Measurements from ENCODE around the gene ASTN2.
A peak's percentile ranks its signal among the peaks of the same experiment; 100 is the strongest.

ASTN2 gene

GRCh38 chr9:116687754-116688135, 727.1 kb downstream of the ASTN2 start:
- no peak for DNase-seq

DNA sequence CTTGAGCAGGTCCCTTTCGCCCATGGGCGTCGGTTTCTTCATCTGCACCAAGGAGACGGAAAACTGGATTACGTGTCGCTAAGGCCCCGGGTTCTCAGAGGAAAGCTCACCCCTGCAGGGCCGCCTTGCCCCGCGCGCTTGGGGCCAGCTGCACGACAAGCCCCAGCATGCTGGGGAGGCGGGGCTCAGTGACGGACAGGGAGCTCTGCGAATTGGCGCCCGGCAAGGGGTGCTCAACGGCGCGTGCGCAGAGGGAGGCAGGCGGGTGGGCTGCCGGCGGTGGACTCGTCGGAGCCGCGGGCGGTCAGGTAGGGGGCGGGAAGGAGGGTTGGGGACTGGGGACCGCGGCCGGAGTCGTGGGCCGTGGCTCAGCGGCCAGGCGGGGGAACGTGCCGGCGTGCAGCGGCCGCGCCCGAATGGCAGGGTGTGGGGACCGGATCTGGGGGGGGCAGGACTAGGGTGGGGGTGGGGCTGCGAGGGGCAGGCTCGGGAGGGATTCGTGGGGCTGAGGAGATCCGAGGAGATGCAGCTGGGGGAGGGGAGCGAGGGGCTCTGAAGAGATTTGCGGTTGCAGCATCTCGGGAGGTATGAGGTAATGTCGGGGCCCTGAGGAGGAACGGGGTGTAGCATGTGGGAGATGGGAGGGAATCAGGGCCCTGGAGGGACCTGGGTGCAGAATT, 727.6 kb downstream of the ASTN2 start, which contains the start of gene TRIM32:
Gene TRIM32, plus strand, starts transcription at position 232 of the 680 bp plus-strand sequence. CDS start 10,438 bp downstream, outside the sequence.
- DNase-seq: peak; percentile 79

GRCh38 chr9:116686693-116687073, 728.2 kb downstream of the ASTN2 start:
- peak; percentile 53 for DNase-seq

DNA sequence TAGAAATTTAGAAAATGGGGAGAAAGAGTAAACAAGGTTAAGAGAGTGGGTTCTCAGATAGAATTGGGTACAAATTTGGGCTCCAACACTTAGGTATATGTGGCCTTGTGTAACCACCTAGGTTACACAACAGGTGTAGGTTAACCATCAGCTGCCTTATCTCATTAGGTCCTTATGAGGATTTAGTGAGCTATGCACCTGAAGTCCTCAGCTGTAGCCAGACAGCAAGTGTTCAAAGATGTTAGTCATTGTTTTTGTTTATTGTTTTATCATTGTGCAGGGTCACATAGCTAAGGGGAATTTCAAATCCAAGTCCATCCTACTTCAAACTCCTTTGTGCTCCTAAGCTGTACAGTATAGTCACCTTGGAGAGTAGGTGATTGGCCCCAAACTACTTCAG, 728.7 kb downstream of the ASTN2 start:
- no peak for DNase-seq

DNA sequence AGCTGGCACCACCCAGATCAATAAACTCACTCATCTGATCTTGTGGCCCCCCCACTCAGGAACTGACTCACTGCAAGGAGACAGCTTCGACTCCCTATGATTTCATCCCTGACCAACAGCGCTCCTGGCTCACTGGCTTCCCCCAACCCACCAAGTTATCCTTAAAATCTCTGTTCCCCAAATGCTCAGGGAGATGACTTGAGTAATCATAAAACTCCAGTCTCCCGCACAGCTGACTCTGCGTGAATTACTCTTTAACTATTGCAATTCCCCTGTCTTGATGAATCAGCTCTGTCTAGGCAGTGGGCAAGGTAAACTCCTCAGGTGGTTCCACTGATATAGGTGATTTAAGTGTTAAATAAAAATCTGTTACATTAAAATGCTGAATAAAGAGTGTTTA, 729.7 kb downstream of the ASTN2 start:
- DNase-seq: no peak

DNA sequence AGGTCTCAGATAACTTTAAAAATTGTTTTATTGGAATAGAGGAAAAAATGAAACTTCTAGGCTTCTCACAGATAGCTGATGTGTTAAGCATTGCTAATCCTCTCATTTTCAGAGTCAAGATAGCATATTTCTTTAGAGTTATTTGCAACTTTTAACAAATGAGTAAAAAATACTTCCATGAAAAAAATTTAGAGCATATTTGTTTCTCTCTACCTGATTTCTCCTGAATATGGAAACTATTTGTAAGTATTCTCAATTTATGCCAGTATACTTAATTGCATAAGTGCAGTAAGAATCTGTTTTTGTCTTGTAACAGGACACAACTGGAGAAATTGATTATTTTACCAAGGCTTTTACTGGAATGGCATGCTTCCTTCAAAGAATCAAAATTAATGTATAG, 731.3 kb downstream of the ASTN2 start:
- no peak for DNase-seq

- DNase-seq: no peak
Observed at GRCh38 chr9:116674210-116674980, 740.5 kb downstream of the ASTN2 start.

DNA sequence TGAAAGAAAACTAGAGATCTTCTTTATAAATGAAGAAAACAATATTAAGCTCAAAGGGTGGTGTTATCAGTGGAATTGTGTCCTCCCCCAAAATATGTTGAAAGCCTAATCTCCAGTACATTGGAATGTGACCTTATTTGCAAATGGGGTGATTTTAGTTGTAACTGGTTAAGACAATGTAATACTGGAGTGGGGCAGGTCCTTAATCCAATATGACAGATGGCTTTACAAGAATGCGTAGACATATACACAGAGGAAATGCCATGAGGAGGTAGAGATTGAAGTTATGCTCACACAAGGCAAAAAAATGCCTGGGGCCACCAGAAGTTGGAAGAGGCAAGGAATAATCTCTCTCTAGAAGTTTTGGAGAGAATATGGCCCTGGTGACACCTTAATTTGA, 741.5 kb downstream of the ASTN2 start:
- no peak for DNase-seq

GRCh38 chr9:116671605-116672004, 743.3 kb downstream of the ASTN2 start:
- DNase-seq: no peak

- DNase-seq: no peak
Observed at GRCh38 chr9:116668970-116669695, 745.7 kb downstream of the ASTN2 start.

DNA sequence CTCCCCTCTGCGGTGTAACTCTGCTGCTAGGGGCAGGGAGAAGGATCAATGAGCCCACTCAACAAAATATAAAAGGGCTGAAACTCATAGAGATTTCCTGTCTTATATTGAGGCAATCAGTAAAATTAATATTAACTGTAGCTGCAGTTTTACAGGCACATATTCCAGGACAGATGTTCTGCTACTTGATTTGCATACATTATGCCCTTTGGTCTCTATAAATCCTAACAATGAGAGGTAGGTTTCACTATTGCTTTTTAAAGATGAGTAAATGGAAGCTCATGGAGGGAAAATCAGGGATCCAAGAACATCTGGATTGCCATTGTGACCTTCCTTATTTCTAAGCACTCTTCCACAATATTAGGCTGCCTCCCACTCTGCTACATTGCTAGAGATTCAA, 751.3 kb downstream of the ASTN2 start:
- no peak for DNase-seq

GRCh38 chr9:116662646-116663310, 752.1 kb downstream of the ASTN2 start:
- no peak for DNase-seq

DNA sequence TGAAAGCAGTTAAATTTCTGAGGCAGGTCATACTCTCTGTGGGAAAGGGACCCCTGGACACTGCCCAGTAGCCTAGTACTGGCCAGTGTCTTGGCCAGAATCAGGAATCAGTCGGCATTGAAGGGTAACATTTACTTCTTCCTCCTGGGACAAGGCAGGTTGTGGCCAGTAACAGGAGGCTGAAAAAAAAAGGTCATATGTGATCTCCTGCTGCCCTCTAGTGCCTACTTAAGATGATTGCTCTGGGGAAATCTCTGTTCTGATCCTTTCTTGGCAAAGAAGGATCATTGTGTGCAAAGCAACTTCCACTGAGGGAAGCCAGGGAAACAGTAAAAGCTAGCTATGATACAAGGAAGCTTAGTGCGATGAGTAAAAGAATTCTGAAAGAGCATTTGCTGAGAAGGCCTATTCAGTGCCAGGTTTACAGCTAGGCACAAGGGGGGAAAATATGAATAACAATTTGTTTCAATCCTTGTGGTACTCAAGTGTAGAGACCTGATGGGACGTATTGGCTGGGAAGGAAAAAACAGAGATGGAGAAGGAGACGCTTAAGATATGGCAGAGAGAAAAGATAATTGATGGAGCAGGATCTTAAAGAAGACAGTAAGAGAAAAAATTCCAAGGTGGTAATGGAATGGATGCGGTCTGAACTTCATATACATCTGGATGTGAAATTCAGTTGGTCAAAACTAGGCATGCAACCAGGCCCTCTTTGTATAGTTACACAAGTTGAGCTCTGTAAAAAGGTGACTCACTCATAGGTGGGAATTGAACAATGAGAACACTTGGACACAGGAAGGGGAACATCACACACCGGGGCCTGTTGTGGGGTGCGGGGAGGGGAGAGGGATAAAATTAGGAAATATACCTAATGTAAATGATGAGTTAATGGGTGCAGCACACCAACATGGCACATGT, 753.6 kb downstream of the ASTN2 start:
- peak; percentile 16 for DNase-seq

DNA sequence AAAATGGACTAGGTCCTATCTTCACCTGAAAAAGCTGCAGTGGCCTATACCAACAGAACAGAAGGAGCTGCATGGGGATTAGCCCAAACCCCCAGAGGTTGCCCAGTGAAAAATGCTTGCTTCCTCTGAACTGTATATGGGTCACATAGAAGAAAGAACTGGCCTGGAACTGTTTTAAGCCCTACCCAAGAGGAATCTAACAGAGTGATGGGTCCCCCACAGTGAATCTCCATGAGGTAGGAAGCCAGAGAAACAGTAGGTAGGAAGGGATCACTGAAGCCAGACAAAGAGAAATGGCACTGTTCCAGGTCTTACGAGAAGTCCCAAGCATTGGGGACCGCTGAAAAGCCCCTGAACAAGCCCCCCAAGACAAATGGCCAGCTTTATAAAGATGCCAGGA, 756.6 kb downstream of the ASTN2 start:
- no peak for DNase-seq

GRCh38 chr9:116656977-116657376, 757.9 kb downstream of the ASTN2 start:
- no peak for DNase-seq

DNA sequence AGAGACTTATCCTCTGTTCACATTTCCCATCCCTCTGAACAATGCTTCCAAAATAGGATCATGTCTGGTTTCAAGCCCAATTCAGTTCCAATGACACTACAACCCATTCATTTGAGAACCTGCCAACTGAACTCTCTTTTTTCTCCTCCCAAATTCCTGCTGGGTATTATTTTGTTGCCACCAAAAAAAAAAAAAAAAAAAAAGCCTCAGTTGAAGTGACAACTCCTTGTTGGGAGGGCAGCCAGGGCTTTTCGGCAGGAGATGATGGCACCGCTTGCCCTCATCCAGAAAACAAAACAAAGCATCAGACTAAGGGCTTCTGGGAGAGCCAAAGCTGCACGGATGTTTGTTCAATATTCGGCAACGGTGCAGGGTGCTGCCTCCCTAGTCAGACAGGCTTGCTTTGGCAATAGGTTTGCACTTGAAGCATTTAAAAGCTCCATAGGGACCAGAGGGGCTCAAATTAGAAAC, 758.3 kb downstream of the ASTN2 start:
- peak; percentile 2 for DNase-seq

- DNase-seq: no peak
Observed at GRCh38 chr9:116654059-116654355, 760.9 kb downstream of the ASTN2 start.

GRCh38 chr9:116653348-116654058, 761.4 kb downstream of the ASTN2 start:
- no peak for DNase-seq

- no peak for DNase-seq
Observed at GRCh38 chr9:116647515-116647809, 767.4 kb downstream of the ASTN2 start.

DNA sequence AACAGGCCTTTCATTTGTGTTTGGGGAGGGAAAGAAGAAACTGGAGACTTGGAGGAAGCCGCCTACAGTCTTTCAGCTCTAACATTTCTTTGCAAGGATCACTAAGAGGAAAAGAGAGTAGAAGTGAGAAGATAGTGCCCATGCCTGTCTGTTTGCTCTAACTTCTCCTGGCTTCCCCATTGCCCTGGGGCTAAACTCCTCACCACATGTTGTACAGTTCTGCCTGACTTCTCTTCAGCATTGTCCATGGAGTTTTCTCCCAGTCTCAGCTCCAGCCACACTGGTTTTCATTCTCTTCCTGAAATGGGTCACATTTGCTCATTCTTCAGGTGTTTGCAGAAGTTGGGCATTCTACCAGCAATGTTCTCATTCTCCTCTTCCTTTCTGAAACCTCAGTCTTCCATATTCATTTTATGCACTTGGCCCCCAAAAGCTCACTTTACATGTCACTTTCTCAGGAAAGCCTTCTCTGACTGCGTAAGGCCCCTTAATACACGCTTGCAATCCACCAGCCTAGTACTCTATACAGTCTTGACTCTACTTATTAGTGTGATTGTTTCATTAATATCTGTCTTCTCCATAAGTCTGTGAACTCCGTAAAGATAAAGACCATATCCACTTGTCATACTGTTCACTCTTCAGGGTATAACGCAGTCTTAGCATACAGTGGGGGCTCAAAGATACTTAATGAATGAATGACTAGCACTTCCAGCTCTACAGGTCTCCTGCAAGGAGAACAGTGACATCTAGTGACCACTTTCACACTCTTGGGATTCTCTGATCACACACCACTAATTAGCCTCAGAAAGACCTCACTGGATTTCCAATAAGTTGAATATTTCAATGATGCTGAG, 768.0 kb downstream of the ASTN2 start:
- DNase-seq: peak; percentile 5

Data from SHP77 treated with DMSO at 0.1 percent for 48 hours (cell line).